Pancreas (tissue), 10 donors: ENCODE measurements around the gene VKORC1. TPM values are rescaled to one million over a fixed set of nuclear protein-coding genes. Genes with fewer than 3 reads are reported as not detected.
"Not testable (repeated sequence)": the region's sequence is repeated elsewhere in the genome, so short reads cannot be mapped to it uniquely, and the experiment has no call there.

Source experiments
- ATAC-seq, 4 donors: fragments of 200-7000 bp; cut with Tn5 transposase; one replicate each; pipeline versions ENCODE4 v1.8.0 to v1.9.1; 2020; ENCODE audit warnings: mild to moderate bottlenecking in 4 of 4, moderate library complexity in 4 of 4
- DNase-seq, 6 donors: peaks; one replicate each; pipeline ENCODE4 v3.0.0-alpha.2; 2020
- FAIRE-seq: peaks from 2 replicates; lab custom pipeline; 2012; peaks lifted over from hg19 to GRCh38; lab: Jason Lieb, UNC
- H3K27ac ChIP-seq, 4 donors: fragments of 200-600 bp; sonication (generic); 1 replicate in 3 of 4; 2 replicates in 1 of 4; pipeline versions ENCODE4 v1.5.0 to v1.8.0; 2020
- H3K27me3 ChIP-seq, 4 donors: fragments of 200-600 bp; one replicate each; pipeline ENCODE4 v1.8.0; 2021
- H3K36me3 ChIP-seq, 3 donors: fragments of 200-600 bp; sonication (generic) in 1 of 3; one replicate each; pipeline versions ENCODE4 v1.5.0 to v1.8.0; 2020 to 2021
- H3K4me1 ChIP-seq, 3 donors: fragments of 200-600 bp; one replicate each; pipeline ENCODE4 v1.8.0; 2021
- H3K4me3 ChIP-seq, 4 donors: fragments of 200-600 bp; sonication (generic) in 2 of 4; one replicate each; pipeline versions ENCODE4 v1.5.0 to v1.8.0; 2020 to 2021
- H3K9me3 ChIP-seq, 4 donors: fragments of 200-600 bp; one replicate each; pipeline ENCODE4 v1.8.0; 2021
- CTCF ChIP-seq, 4 donors: fragments of 200-600 bp; sonication (generic) in 3 of 4; IDR thresholded peaks; one replicate each; pipeline versions ENCODE4 v1.5.0 to v1.8.0; 2021; ENCODE audit warnings: antibody characterized with exemption in 4 of 4
- WGBS, 2 donors: extraction: QIAGEN DNeasy Blood & Tissue Kit; methylation state at CpG; one replicate each; pipeline ENCODE4 v1.1.7; 2013; 5-methylcytosine and 5-hydroxymethylcytosine counted together
- intact Hi-C, 3 donors: fragments of 100-400 bp; cut with DNase I; formaldehyde crosslinking; loops; one replicate each; pipeline versions ENCODE4 v1.11.1 to v1.14.2; 2022
- polyA plus RNA-seq, 2 donors: library from polyadenylated mRNA; stranded (reverse); fragments of 200-250 nt; gene quantifications; one replicate each; pipeline ENCODE4 v1.2.3, GENCODE V29; 2013
- total RNA-seq, 6 donors: library from RNA; stranded (reverse); fragmentation: NEBNext Ultra II Directional in 4 of 6; extraction: Animal tissue kit (Norgen Biotek cat#: 25700) in 4 of 6; gene quantifications; one replicate each; pipeline versions ENCODE4 v1.2.1 to v1.2.4, GENCODE V29; 2021 to 2023
- donor health status: healthy with polysubstance abuse.
- donor health status: DM: no; HTN: no; CAD: no; lungs with moderate emphysema.
- donor health status: DM: no; HTN: no; CAD: no.
- donor health status: control.
- donor health status: control.
- donor health status: Bipolar disorder and iron deficiency.
- donor health status: DM: yes; HTN: yes; CAD: no.
- donor health status: DM: no; HTN: no; CAD: no.
- donor health status: DM: no; HTN: no; CAD: no.
- donor health status: DM: yes; HTN: yes; CAD: no.

Gene VKORC1
- total and polyA plus RNA-seq, 8 donors: 37.7 to 90.9 (median 50.2) TPM

- 89 to 95% methylated on average over 6 of the region's 6 CpGs for WGBS, 2 donors
- no peaks in the 10 kb centered on the region for H3K27me3 ChIP-seq
- intact Hi-C loops: no loop called here
- H3K4me3 ChIP-seq: no peak overlapping the region
- no peak for TF ChIP-seq CTCF (IDR thresholded peaks at IDR 0.05)
- peak in 1 of 6 donors; percentile 18 for DNase-seq
- peaks cover 0 to 31% (median 0%) of the 10 kb centered on the region in 3 donors for H3K36me3 ChIP-seq
- ATAC-seq: no peak
- peaks cover 4 to 14% (median 11%) of the 10 kb centered on the region in 3 donors for H3K4me1 ChIP-seq
- no peak overlapping the region for H3K27ac ChIP-seq
- H3K9me3 ChIP-seq: no peaks in the 10 kb centered on the region
- no peak for FAIRE-seq
These were observed 12.9 kb upstream of the VKORC1 start for GRCh38 chr16:31107465-31107867.

- Histone ChIP-seq H3K27ac (peak overlapping the region in 1 of 4 donors; percentile 61), H3K27me3 (no peaks in the 10 kb centered on the region), H3K9me3 (no peaks in the 10 kb centered on the region), H3K4me3 (no peak overlapping the region), H3K36me3 (peaks cover 0 to 24% (median 0%) of the 10 kb centered on the region in 3 donors), H3K4me1 (peaks cover 4 to 14% (median 11%) of the 10 kb centered on the region in 3 donors)
- no peak for TF ChIP-seq CTCF (IDR thresholded peaks at IDR 0.05)
- peak in 2 of 6 donors; percentile 36 to 37 for DNase-seq
- FAIRE-seq: no peak
- WGBS, 2 donors: 92% methylated on average over 28 of the region's 28 CpGs
- intact Hi-C loops: no loop called here
- ATAC-seq: no peak
These were observed 12.2 kb upstream of the VKORC1 start for GRCh38 chr16:31106509-31107464.

GRCh38 chr16:31105677-31106213, 11.1 kb upstream of the VKORC1 start:
- Histone ChIP-seq H3K9me3 (no peaks in the 10 kb centered on the region), H3K27ac (peak overlapping the region; percentile 35 to 74 (median 60)), H3K36me3 (peaks cover 0 to 14% (median 0%) of the 10 kb centered on the region in 3 donors), H3K4me3 (peak overlapping the region in 1 of 4 donors; percentile 20), H3K27me3 (no peaks in the 10 kb centered on the region), H3K4me1 (peaks cover 4 to 14% (median 11%) of the 10 kb centered on the region in 3 donors)
- 8 to 9% methylated on average over 33 of the region's 33 CpGs for WGBS, 2 donors
- FAIRE-seq (no peak), ATAC-seq (peak; percentile 90 to 94 (median 92)), DNase-seq (peak; percentile 85 to 96 (median 96))
- intact Hi-C loops: no loop called here
- peak; percentile 83 to 89 (median 88) for TF ChIP-seq CTCF (IDR thresholded peaks at IDR 0.05)

DNA sequence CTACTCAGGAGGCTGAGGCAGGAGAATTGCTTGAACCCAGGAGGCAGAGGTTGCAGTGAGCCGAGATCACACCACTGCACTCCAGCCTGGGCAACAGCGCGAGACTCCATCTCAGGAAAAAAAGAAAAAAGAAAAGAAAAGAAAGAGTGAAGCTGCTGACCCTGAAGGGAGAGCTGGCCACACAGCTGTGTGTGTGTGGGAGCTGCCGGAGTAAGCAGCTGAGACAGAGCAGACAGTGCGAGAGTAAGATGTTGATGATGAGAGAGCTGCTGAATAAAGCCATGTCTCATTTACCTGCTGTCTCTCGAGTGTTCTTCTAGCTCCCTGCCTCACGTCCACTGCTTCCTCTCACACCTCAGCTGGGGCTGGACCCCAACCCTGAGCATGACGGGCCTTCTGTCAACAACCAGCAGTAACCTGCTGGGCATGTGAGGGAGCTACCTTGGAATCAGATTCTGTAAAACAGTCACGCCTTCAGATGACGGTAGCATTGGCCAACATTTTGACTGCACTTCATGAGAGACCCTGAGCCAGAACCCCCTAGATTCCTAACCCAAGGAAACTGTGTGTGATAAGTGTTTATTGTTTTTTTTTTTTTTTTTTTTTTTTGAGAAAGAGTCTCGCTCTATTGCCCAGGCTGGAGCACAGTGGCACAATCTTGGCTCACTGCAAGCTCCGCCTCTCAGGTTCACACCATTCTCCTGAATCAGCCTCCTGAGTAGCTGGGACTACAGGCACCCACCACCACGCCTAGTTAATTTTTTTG, 6.5 kb upstream of the VKORC1 start:
- 80 to 84% methylated on average over 12 of the region's 13 CpGs for WGBS, 2 donors
- H3K27me3 ChIP-seq, FAIRE-seq, ATAC-seq, H3K27ac ChIP-seq, H3K9me3 ChIP-seq, H3K4me3 ChIP-seq, H3K4me1 ChIP-seq, H3K36me3 ChIP-seq, intact Hi-C loops, DNase-seq: not testable (repeated sequence)
